Suprapubic skin (tissue), 4 donors: ENCODE results near the gene IRF8. TPM values are rescaled to one million over a fixed set of nuclear protein-coding genes. Genes with fewer than 3 reads are reported as not detected.

Experiments used
- DNase-seq, 2 donors: peaks; one replicate each; pipeline ENCODE4 v3.0.0-alpha.2; 2019; ENCODE audit warnings: low spot score in 2 of 2
- H3K27ac ChIP-seq: fragments of 200-600 bp; sonication (generic); one replicate; pipeline ENCODE4 v1.5.1; 2019
- H3K27me3 ChIP-seq: fragments of 200-600 bp; sonication (generic); one replicate; pipeline ENCODE4 v1.5.1; 2019
- H3K36me3 ChIP-seq: fragments of 200-600 bp; sonication (generic); one replicate; pipeline ENCODE4 v1.5.1; 2019
- H3K4me1 ChIP-seq: fragments of 200-600 bp; sonication (generic); one replicate; pipeline ENCODE4 v1.5.1; 2019
- H3K4me3 ChIP-seq: fragments of 200-600 bp; sonication (generic); one replicate; pipeline ENCODE4 v1.5.1; 2019; ENCODE audit warnings: mild to moderate bottlenecking
- H3K9me3 ChIP-seq: fragments of 200-600 bp; sonication (generic); one replicate; pipeline ENCODE4 v1.5.1; 2019
- CTCF ChIP-seq, 2 donors: fragments of 200-600 bp in 1 of 2; fragments of 450-650 bp in 1 of 2; sonication (generic) in 1 of 2; IDR thresholded peaks; one replicate each; pipeline ENCODE4 v1.5.1; 2016 to 2019; ENCODE audit warnings: antibody characterized with exemption in 2 of 2, mild to moderate bottlenecking in 1 of 2, moderate library complexity in 1 of 2
- EP300 ChIP-seq: sonication (generic); formaldehyde crosslinking; IDR thresholded peaks from one replicate; pipeline ENCODE4 v1.6.1; 2017; ENCODE audit warnings: antibody characterized with exemption
- POLR2A ChIP-seq, 2 donors: fragments of 450-650 bp; IDR thresholded peaks; one replicate each; pipeline ENCODE4 v1.6.1; 2017; ENCODE audit warnings: antibody characterized with exemption in 2 of 2, mild to moderate bottlenecking in 2 of 2, moderate library complexity in 2 of 2
- POLR2AphosphoS5 ChIP-seq, 3 donors: sonication (generic); formaldehyde crosslinking; IDR thresholded peaks; one replicate each; pipeline ENCODE4 v1.6.1; 2017; ENCODE audit warnings: antibody characterized with exemption in 3 of 3
- WGBS: methylation state at CpG from one replicate; pipeline ENCODE4 v1.1.5; 2018; 5-methylcytosine and 5-hydroxymethylcytosine counted together
- total RNA-seq, 4 donors: library from RNA; depleted of rRNA; stranded (reverse); fragments of >200 nt; gene quantifications; one replicate each; pipeline ENCODE4 v1.1.0, GENCODE V29; 2016

The IRF8 gene
- total RNA-seq, 4 donors from 2014 or later, result 3.5 to 13.3 (median 5.7) TPM

- H3K4me1 ChIP-seq, result peaks cover 5% of the 10 kb centered on the region
- no peak overlapping the region for H3K4me3 ChIP-seq
- peaks cover 34% of the 10 kb centered on the region for H3K27me3 ChIP-seq
- TF ChIP-seq EP300 (no peak), CTCF (IDR thresholded peaks at IDR 0.05) (no peak), POLR2A (IDR thresholded peaks at IDR 0.05) (no peak)
- 86% methylated on average over 7 of the region's 7 CpGs for WGBS
- H3K27ac ChIP-seq, result no peak overlapping the region
- H3K36me3 ChIP-seq, result no peaks in the 10 kb centered on the region
- no peak for DNase-seq
- no peaks in the 10 kb centered on the region for H3K9me3 ChIP-seq
These were observed 66.2 kb downstream of the IRF8 start for GRCh38 chr16:85965125-85965524.

GRCh38 chr16:85967111-85967510 lies 68.1 kb downstream of the IRF8 start:
- WGBS, result 67% methylated on average over 2 of the region's 2 CpGs
- Histone ChIP-seq H3K4me3 (no peak overlapping the region), H3K36me3 (no peaks in the 10 kb centered on the region), H3K27ac (no peak overlapping the region), H3K27me3 (peaks cover 36% of the 10 kb centered on the region), H3K9me3 (no peaks in the 10 kb centered on the region), H3K4me1 (peaks cover 5% of the 10 kb centered on the region)
- TF ChIP-seq POLR2AphosphoS5 (IDR thresholded peaks at IDR 0.05), result no peak
- TF ChIP-seq CTCF (IDR thresholded peaks at IDR 0.05), result no peak
- TF ChIP-seq EP300, result no peak
- no peak for TF ChIP-seq POLR2A (IDR thresholded peaks at IDR 0.05)
- no peak for DNase-seq

GRCh38 chr16:85968041-85968920 lies 69.3 kb downstream of the IRF8 start:
- H3K4me1 ChIP-seq, result peaks cover 3% of the 10 kb centered on the region
- H3K4me3 ChIP-seq, result no peak overlapping the region
- H3K36me3 ChIP-seq, result no peaks in the 10 kb centered on the region
- TF ChIP-seq CTCF (IDR thresholded peaks at IDR 0.05) (no peak), POLR2A (IDR thresholded peaks at IDR 0.05) (no peak), EP300 (no peak), POLR2AphosphoS5 (IDR thresholded peaks at IDR 0.05) (no peak)
- peaks cover 36% of the 10 kb centered on the region for H3K27me3 ChIP-seq
- no peak overlapping the region for H3K27ac ChIP-seq
- H3K9me3 ChIP-seq, result no peaks in the 10 kb centered on the region
- no peak for DNase-seq
- WGBS, result 56% methylated on average over 14 of the region's 14 CpGs

GRCh38 chr16:85969159-85969558 lies 70.2 kb downstream of the IRF8 start:
- no peak overlapping the region for H3K27ac ChIP-seq
- H3K9me3 ChIP-seq, result no peaks in the 10 kb centered on the region
- no peak for TF ChIP-seq POLR2A (IDR thresholded peaks at IDR 0.05)
- TF ChIP-seq EP300, result no peak
- TF ChIP-seq CTCF (IDR thresholded peaks at IDR 0.05), result no peak
- no peak for TF ChIP-seq POLR2AphosphoS5 (IDR thresholded peaks at IDR 0.05)
- peaks cover 36% of the 10 kb centered on the region for H3K27me3 ChIP-seq
- H3K4me1 ChIP-seq, result no peaks in the 10 kb centered on the region
- 4% methylated on average over 2 of the region's 2 CpGs for WGBS
- H3K4me3 ChIP-seq, result no peak overlapping the region
- no peaks in the 10 kb centered on the region for H3K36me3 ChIP-seq
- no peak for DNase-seq

GRCh38 chr16:85969591-85969990 lies 70.6 kb downstream of the IRF8 start:
- no peaks in the 10 kb centered on the region for H3K9me3 ChIP-seq
- no peaks in the 10 kb centered on the region for H3K4me1 ChIP-seq
- no peak overlapping the region for H3K4me3 ChIP-seq
- peaks cover 36% of the 10 kb centered on the region for H3K27me3 ChIP-seq
- no peak for DNase-seq
- WGBS, result 35% methylated on average over 9 of the region's 9 CpGs
- H3K36me3 ChIP-seq, result no peaks in the 10 kb centered on the region
- no peak overlapping the region for H3K27ac ChIP-seq
- TF ChIP-seq POLR2AphosphoS5 (IDR thresholded peaks at IDR 0.05) (no peak), EP300 (no peak), CTCF (IDR thresholded peaks at IDR 0.05) (no peak), POLR2A (IDR thresholded peaks at IDR 0.05) (no peak)
